Measurements from ENCODE around the gene FAH. TPM values are rescaled to one million over a fixed set of nuclear protein-coding genes. Genes with fewer than 3 reads are reported as not detected.
"Not testable (repeated sequence)": the region's sequence is repeated elsewhere in the genome, so short reads cannot be mapped to it uniquely, and the experiment has no call there.

The FAH gene
- total RNA-seq, 1 experiment from 2014 or later: 25.3 TPM

- no peak overlapping the region for H3K4me3 Mint-ChIP-seq (ENCODE audit: unreplicated experiment)
- no peaks in the 10 kb centered on the region for H3K4me1 Mint-ChIP-seq (ENCODE audit: insufficient read depth, unreplicated experiment)
- CTCF ChIA-PET: interaction anchor here (0.6 to 0.9 kb wide), 2 partner anchors 11 to 157 kb away, joined by 3 to 4 read pairs; no protein-coding TSS in a partner anchor
- H3K9me3 Mint-ChIP-seq (ENCODE audit: unreplicated experiment): no peaks in the 10 kb centered on the region
- no TSS peak for BruUV-seq (replicated peaks)
- POLR2A ChIA-PET: interaction anchor here (0.6 to 1.9 kb wide), 2 partner anchors 17 to 23 kb away, joined by 4 to 7 read pairs; no protein-coding TSS in a partner anchor
- intact Hi-C loops (cut with micrococcal nuclease): no loop called here
- no peak overlapping the region for H3K27ac Mint-ChIP-seq (ENCODE audit: low read depth, unreplicated experiment)
- DNase-seq (ENCODE audit: unreplicated experiment): no peak
- no peaks in the 10 kb centered on the region for H3K36me3 Mint-ChIP-seq (ENCODE audit: insufficient read depth, unreplicated experiment)
- TF ChIP-seq CTCF (IDR thresholded peaks at IDR 0.05; ENCODE audit: unreplicated experiment): no peak
- no peaks in the 10 kb centered on the region for H3K27me3 Mint-ChIP-seq (ENCODE audit: insufficient read depth, unreplicated experiment)
Observed at GRCh38 chr15:80155001-80155377, 2.2 kb downstream of the FAH start.

- BruUV-seq (replicated peaks); H3K27ac Mint-ChIP-seq (ENCODE audit: low read depth, unreplicated experiment); H3K4me3 Mint-ChIP-seq (ENCODE audit: unreplicated experiment); intact Hi-C loops (cut with micrococcal nuclease); H3K36me3 Mint-ChIP-seq (ENCODE audit: insufficient read depth, unreplicated experiment); DNase-seq (ENCODE audit: unreplicated experiment); H3K27me3 Mint-ChIP-seq (ENCODE audit: insufficient read depth, unreplicated experiment); H3K4me1 Mint-ChIP-seq (ENCODE audit: insufficient read depth, unreplicated experiment); POLR2A ChIA-PET; H3K9me3 Mint-ChIP-seq (ENCODE audit: unreplicated experiment): not testable (repeated sequence)
- CTCF ChIA-PET: interaction anchor here (1.6 kb wide), 1 partner anchor 302 kb away, joined by 5 read pairs; no protein-coding TSS in a partner anchor
Observed at GRCh38 chr15:80155378-80156175, 2.8 kb downstream of the FAH start.

GRCh38 chr15:80156176-80156720 is 3.4 kb downstream of the FAH start:
- no TSS peak for BruUV-seq (replicated peaks)
- Mint-ChIP-seq H3K36me3 (ENCODE audit: insufficient read depth, unreplicated experiment) (peaks cover 7% of the 10 kb centered on the region), H3K9me3 (ENCODE audit: unreplicated experiment) (no peaks in the 10 kb centered on the region), H3K4me1 (ENCODE audit: insufficient read depth, unreplicated experiment) (peaks cover 9% of the 10 kb centered on the region), H3K27ac (ENCODE audit: low read depth, unreplicated experiment) (no peak overlapping the region), H3K4me3 (ENCODE audit: unreplicated experiment) (no peak overlapping the region), H3K27me3 (ENCODE audit: insufficient read depth, unreplicated experiment) (no peaks in the 10 kb centered on the region)
- DNase-seq (ENCODE audit: unreplicated experiment): no peak
- intact Hi-C loops (cut with micrococcal nuclease): no loop called here
- TF ChIP-seq CTCF (IDR thresholded peaks at IDR 0.05; ENCODE audit: unreplicated experiment): no peak
- ChIA-PET POLR2A (interaction anchor here (0.8 to 2.5 kb wide), 2 partner anchors 17 to 97 kb away, joined by 4 to 14 read pairs; no protein-coding TSS in a partner anchor), CTCF (interaction anchor here (1.6 kb wide), 1 partner anchor 303 kb away, joined by 5 read pairs; no protein-coding TSS in a partner anchor)

GRCh38 chr15:80157215-80157614 is 4.4 kb downstream of the FAH start:
- no peak for TF ChIP-seq CTCF (IDR thresholded peaks at IDR 0.05; ENCODE audit: unreplicated experiment)
- Mint-ChIP-seq H3K27me3 (ENCODE audit: insufficient read depth, unreplicated experiment) (no peaks in the 10 kb centered on the region), H3K9me3 (ENCODE audit: unreplicated experiment) (no peaks in the 10 kb centered on the region), H3K36me3 (ENCODE audit: insufficient read depth, unreplicated experiment) (peaks cover 14% of the 10 kb centered on the region), H3K4me3 (ENCODE audit: unreplicated experiment) (no peak overlapping the region), H3K4me1 (ENCODE audit: insufficient read depth, unreplicated experiment) (peaks cover 9% of the 10 kb centered on the region), H3K27ac (ENCODE audit: low read depth, unreplicated experiment) (no peak overlapping the region)
- DNase-seq (ENCODE audit: unreplicated experiment): no peak
- BruUV-seq (replicated peaks): no TSS peak
- ChIA-PET POLR2A (interaction anchor here (1.1 to 2.5 kb wide), 2 partner anchors 11 to 16 kb away, joined by 3 to 14 read pairs; no protein-coding TSS in a partner anchor), CTCF (interaction anchor here (0.9 to 1.6 kb wide), 2 partner anchors 152 to 304 kb away, joined by 3 to 5 read pairs; no protein-coding TSS in a partner anchor)
- intact Hi-C loops (cut with micrococcal nuclease): no loop called here
